ENCODE data around the gene NSF.
"Not testable (repeated sequence)": the region's sequence is repeated elsewhere in the genome, so short reads cannot be mapped to it uniquely, and the experiment has no call there.

NSF gene

DNA sequence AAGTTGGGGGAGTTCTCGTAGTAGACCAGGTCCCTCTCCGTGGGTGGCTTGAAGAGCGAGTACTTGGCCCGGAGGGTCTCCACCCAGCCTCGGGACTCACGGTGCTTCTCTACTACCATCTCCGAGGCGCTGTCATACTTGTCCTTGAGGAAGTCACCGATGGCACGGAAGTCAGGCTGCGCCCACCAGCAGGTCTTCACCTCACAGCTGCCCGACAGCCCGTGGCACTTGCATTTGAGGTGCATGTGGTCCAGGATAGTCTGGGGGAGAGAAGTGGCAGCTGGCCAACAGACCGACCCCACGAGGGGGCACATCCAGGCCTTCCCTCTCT lies 178.0 kb downstream of the NSF start:
- intact Hi-C loops (cut with DNase I; ENCODE audit: low total_unique reads) = no loop called here
- TF ChIP-seq, protein P1, sequence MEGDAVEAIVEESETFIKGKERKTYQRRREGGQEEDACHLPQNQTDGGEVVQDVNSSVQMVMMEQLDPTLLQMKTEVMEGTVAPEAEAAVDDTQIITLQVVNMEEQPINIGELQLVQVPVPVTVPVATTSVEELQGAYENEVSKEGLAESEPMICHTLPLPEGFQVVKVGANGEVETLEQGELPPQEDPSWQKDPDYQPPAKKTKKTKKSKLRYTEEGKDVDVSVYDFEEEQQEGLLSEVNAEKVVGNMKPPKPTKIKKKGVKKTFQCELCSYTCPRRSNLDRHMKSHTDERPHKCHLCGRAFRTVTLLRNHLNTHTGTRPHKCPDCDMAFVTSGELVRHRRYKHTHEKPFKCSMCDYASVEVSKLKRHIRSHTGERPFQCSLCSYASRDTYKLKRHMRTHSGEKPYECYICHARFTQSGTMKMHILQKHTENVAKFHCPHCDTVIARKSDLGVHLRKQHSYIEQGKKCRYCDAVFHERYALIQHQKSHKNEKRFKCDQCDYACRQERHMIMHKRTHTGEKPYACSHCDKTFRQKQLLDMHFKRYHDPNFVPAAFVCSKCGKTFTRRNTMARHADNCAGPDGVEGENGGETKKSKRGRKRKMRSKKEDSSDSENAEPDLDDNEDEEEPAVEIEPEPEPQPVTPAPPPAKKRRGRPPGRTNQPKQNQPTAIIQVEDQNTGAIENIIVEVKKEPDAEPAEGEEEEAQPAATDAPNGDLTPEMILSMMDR (IDR thresholded peaks at IDR 0.05) = no peak

DNA sequence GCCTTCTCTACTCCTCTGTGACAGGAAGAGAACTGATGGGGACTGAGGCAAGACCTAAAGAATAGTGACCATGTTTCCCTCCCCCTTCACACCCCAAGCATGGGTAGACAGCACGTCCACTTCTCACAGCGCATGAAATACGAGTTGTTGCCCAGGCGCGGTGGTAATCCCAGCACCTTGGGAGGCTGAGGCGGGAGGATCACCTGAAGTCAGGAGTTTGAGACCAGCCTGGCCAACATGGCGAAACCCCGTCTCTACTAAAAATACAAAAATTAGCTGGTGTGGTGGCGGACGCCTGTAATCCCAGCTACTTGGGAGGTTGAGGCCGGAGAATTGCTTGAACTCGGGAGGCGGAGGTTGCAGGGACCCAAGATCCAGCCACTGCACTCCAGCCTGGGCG lies 178.4 kb downstream of the NSF start:
- H3K27ac ChIP-seq; intact Hi-C loops (cut with DNase I; ENCODE audit: low total_unique reads); H3K36me3 ChIP-seq; DNase-seq; H3K4me3 ChIP-seq; H3K9me3 ChIP-seq: not testable (repeated sequence)
- Histone ChIP-seq H3K4me1 (peaks cover 0 to 32% (median 24%) of the 10 kb centered on the region in 4 donors), H3K27me3 (peaks cover 0 to 54% of the 10 kb centered on the region in 2 donors)

More for the DNA sequence above, 178.0 kb downstream of the NSF start:
- H3K27ac ChIP-seq = no peak overlapping the region
- peaks cover 0 to 51% of the 10 kb centered on the region in 2 donors for H3K27me3 ChIP-seq
- H3K4me1 ChIP-seq = peaks cover 0 to 32% (median 24%) of the 10 kb centered on the region in 4 donors
- DNase-seq = peak in 1 of 2 donors; percentile 56
- H3K4me3 ChIP-seq = no peak overlapping the region
- no peaks in the 10 kb centered on the region for H3K9me3 ChIP-seq
- H3K36me3 ChIP-seq = no peaks in the 10 kb centered on the region

DNA sequence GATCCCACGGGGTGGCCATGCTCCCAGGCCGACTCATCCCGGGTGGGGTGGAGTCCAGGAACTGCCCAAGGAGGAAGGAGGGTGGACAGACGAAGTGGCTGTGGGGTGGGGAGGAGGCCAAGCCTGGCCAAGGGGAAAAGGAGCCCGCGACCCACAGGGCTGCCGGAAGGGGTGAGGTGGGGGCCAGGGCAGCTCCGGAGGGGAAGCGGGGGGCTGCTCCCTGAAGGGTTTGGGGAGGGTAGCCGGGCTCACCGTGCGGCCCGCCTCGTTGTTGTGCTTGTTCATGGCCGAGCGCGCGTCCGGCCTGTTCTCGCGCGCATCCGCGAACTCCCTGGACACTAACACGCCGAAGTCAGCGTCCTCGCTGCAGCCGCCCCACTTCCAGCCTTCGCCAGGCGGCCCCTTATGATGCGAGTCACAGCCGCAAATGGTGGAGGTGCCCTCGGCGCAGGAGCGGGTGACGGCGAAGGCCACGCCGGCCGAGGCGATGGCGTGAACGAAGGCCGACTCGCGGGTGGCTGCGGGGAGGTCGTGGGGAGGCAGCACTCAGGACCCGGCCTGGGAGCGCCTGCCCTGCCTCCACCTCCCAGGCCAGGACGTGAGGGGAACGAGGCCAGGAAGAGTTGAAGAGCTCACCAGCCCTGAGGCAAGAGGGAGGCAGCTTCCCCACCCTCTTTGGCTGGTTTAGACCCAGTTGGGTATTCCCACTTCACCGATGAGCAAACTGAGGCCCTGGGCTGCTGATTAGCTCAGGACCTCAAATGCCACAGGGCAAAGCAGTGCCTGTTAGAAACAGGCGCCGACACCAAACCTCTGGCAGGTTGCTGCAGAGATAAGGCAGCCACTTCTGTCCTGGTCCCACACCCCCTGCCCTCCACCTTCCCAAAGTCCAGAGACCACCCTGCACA lies 179.3 kb downstream of the NSF start:
- H3K27me3 ChIP-seq = peaks cover 0 to 54% of the 10 kb centered on the region in 2 donors
- DNase-seq = peak in 1 of 2 donors; percentile 60
- TF ChIP-seq, protein P1 (IDR thresholded peaks at IDR 0.05) = no peak
- H3K27ac ChIP-seq = no peak overlapping the region
- H3K4me1 ChIP-seq = peaks cover 0 to 32% (median 24%) of the 10 kb centered on the region in 4 donors
- H3K36me3 ChIP-seq = no peaks in the 10 kb centered on the region
- peak overlapping the region; percentile 18 to 35 for H3K4me3 ChIP-seq
- intact Hi-C loops (cut with DNase I; ENCODE audit: low total_unique reads) = no loop called here
- no peaks in the 10 kb centered on the region for H3K9me3 ChIP-seq

DNA sequence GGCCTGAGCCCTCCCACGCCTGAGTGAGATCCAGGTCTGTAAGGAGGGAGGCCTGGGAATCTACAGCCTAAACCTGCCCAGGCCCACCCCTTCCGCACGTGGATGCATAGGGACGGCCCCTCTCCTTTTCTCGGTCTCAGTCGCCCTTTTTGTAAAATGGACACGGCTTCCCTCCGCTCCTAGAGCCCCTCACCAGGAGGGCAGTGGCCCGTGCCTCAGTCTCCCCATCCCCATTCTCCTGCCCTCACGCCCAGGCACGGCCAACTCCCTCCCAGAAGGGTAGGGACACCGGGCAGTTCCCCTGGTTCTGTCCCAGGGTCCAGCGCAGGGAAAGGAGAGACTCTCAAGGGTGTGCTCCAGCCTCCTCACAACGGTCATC lies 180.0 kb downstream of the NSF start:
- no peak overlapping the region for H3K4me3 ChIP-seq

DNA sequence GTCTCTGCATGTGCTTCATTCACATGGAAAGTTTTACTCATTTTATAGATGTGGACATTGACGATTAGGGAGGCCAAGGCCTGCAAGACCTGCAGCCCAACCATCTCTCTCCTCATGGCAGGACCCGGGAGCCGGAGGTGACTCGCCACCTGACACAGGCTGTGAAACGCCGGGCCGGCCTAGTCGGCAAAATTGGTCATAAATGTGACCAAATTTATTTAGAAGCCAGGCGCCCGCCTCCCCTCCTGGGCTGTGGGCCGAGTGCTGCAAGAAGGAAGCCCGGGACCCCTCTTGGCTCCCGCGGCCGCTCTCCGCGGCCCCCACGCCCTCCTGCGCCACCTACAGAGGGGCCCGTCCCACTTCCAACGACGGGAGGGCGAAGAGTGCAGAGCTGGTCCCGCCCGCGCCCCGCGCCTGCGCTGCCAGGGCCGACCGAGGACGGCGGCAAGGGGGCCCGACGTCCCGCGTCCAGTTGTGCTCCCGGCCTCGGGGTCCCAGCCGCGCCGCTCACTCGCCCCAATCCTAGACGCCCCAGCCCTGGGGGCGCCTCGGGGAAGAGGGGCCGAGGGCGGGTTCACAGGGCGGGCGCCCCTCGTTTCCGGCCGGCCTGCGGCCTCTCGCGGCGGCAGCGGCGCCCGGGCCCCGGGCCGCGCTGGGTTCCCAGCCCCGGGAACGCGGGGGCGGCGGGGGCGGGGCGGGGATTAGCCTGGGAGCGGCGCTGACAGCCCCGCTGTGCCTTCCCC lies 180.5 kb downstream of the NSF start:
- Histone ChIP-seq H3K9me3 (no peaks in the 10 kb centered on the region), H3K27ac (no peak overlapping the region), H3K4me3 (peak overlapping the region; percentile 46 to 55), H3K27me3 (peaks cover 0 to 57% of the 10 kb centered on the region in 2 donors), H3K4me1 (peaks cover 0 to 28% (median 20%) of the 10 kb centered on the region in 4 donors), H3K36me3 (no peaks in the 10 kb centered on the region)
- TF ChIP-seq, protein P1 (IDR thresholded peaks at IDR 0.05) = no peak
- intact Hi-C loops (cut with DNase I; ENCODE audit: low total_unique reads) = no loop called here
- peak in 1 of 2 donors; percentile 63 for DNase-seq

More for the DNA sequence above, 180.0 kb downstream of the NSF start:
- Histone ChIP-seq H3K9me3 (no peaks in the 10 kb centered on the region), H3K4me1 (peaks cover 0 to 28% (median 22%) of the 10 kb centered on the region in 4 donors), H3K36me3 (no peaks in the 10 kb centered on the region), H3K27ac (no peak overlapping the region), H3K27me3 (peaks cover 0 to 54% of the 10 kb centered on the region in 2 donors)
- intact Hi-C loops (cut with DNase I; ENCODE audit: low total_unique reads) = no loop called here
- TF ChIP-seq, protein P1 (IDR thresholded peaks at IDR 0.05) = no peak
- no peak for DNase-seq
